ENCODE data around the gene RBM47.

RBM47 gene

GRCh38 chr4:40419231-40419912, 210.3 kb downstream of the RBM47 start:
- no peaks in the 10 kb centered on the region for H3K9me2 ChIP-seq (replicated peaks; ENCODE audit: insufficient read depth, low read length)
- H3K4me3 ChIP-seq (ENCODE audit: insufficient read depth, low read length, poor library complexity, severe bottlenecking): no peak overlapping the region
- no peaks in the 10 kb centered on the region for H3K27me3 ChIP-seq (ENCODE audit: low read length)
- H3K36me3 ChIP-seq (ENCODE audit: low read length): no peaks in the 10 kb centered on the region
- no peaks in the 10 kb centered on the region for H3K9me3 ChIP-seq (ENCODE audit: insufficient read depth, low read length)
- H3K9ac ChIP-seq (ENCODE audit: low read length): no peak overlapping the region
- no peak overlapping the region for H3K27ac ChIP-seq (ENCODE audit: low read depth, low read length)
- no peak for TF ChIP-seq EZH2phosphoT487 (conservative IDR thresholded peaks at IDR 0.05; ENCODE audit: low read length)
- no peak for TF ChIP-seq CTCF (IDR thresholded peaks at IDR 0.05; ENCODE audit: insufficient read depth, low read length, poor library complexity, severe bottlenecking)
- H3K4me2 ChIP-seq (ENCODE audit: low read depth, low read length, poor library complexity, severe bottlenecking): no peak overlapping the region
- H3K79me2 ChIP-seq (ENCODE audit: insufficient read depth, low read length): no peaks in the 10 kb centered on the region
- H4K20me1 ChIP-seq (ENCODE audit: low read depth, low read length): no peaks in the 10 kb centered on the region
- H2AFZ ChIP-seq (ENCODE audit: low read depth, low read length, severe bottlenecking): no peak overlapping the region
- H3F3A ChIP-seq (ENCODE audit: insufficient read depth): no peaks in the 10 kb centered on the region

- Histone ChIP-seq H4K20me1 (ENCODE audit: low read depth, low read length) (no peaks in the 10 kb centered on the region), H3K27ac (ENCODE audit: low read depth, low read length) (no peak overlapping the region), H3F3A (ENCODE audit: insufficient read depth) (no peaks in the 10 kb centered on the region), H3K9ac (ENCODE audit: low read length) (no peak overlapping the region), H3K9me2 (replicated peaks; ENCODE audit: insufficient read depth, low read length) (no peaks in the 10 kb centered on the region), H3K79me2 (ENCODE audit: insufficient read depth, low read length) (no peaks in the 10 kb centered on the region), H2AFZ (ENCODE audit: low read depth, low read length, severe bottlenecking) (no peak overlapping the region), H3K27me3 (ENCODE audit: low read length) (no peaks in the 10 kb centered on the region), H3K36me3 (ENCODE audit: low read length) (no peaks in the 10 kb centered on the region), H3K4me2 (ENCODE audit: low read depth, low read length, poor library complexity, severe bottlenecking) (no peak overlapping the region), H3K4me3 (ENCODE audit: insufficient read depth, low read length, poor library complexity, severe bottlenecking) (no peak overlapping the region), H3K9me3 (ENCODE audit: insufficient read depth, low read length) (no peaks in the 10 kb centered on the region)
- TF ChIP-seq CTCF (IDR thresholded peaks at IDR 0.05; ENCODE audit: insufficient read depth, low read length, poor library complexity, severe bottlenecking) (no peak), EZH2phosphoT487 (conservative IDR thresholded peaks at IDR 0.05; ENCODE audit: low read length) (no peak)
Observed at GRCh38 chr4:40418430-40419230, 211.0 kb downstream of the RBM47 start.

GRCh38 chr4:40417941-40418340, 211.7 kb downstream of the RBM47 start:
- no peaks in the 10 kb centered on the region for H3K79me2 ChIP-seq (ENCODE audit: insufficient read depth, low read length)

More at GRCh38 chr4:40417941-40418340, 211.7 kb downstream of the RBM47 start:
- H4K20me1 ChIP-seq (ENCODE audit: low read depth, low read length): no peaks in the 10 kb centered on the region
- H3K9me3 ChIP-seq (ENCODE audit: insufficient read depth, low read length): no peaks in the 10 kb centered on the region
- TF ChIP-seq CTCF (IDR thresholded peaks at IDR 0.05; ENCODE audit: insufficient read depth, low read length, poor library complexity, severe bottlenecking): no peak
- no peak for TF ChIP-seq EZH2phosphoT487 (conservative IDR thresholded peaks at IDR 0.05; ENCODE audit: low read length)
- H3K36me3 ChIP-seq (ENCODE audit: low read length): no peaks in the 10 kb centered on the region
- H3K4me2 ChIP-seq (ENCODE audit: low read depth, low read length, poor library complexity, severe bottlenecking): no peak overlapping the region
- H3K27me3 ChIP-seq (ENCODE audit: low read length): no peaks in the 10 kb centered on the region
- no peaks in the 10 kb centered on the region for H3F3A ChIP-seq (ENCODE audit: insufficient read depth)
- no peaks in the 10 kb centered on the region for H3K9me2 ChIP-seq (replicated peaks; ENCODE audit: insufficient read depth, low read length)
- H3K9ac ChIP-seq (ENCODE audit: low read length): no peak overlapping the region
- no peak overlapping the region for H3K4me3 ChIP-seq (ENCODE audit: insufficient read depth, low read length, poor library complexity, severe bottlenecking)
- no peak overlapping the region for H3K27ac ChIP-seq (ENCODE audit: low read depth, low read length)
- no peak overlapping the region for H2AFZ ChIP-seq (ENCODE audit: low read depth, low read length, severe bottlenecking)
